IPS DF 6.9 (cell line): ENCODE results near the gene ABR.

ENCODE experiments used
- DNase-seq: peaks from one replicate; pipeline ENCODE4 v3.0.0-alpha.2; 2013; ENCODE audit warnings: low read depth, low spot score
- H3K27ac ChIP-seq: one replicate; pipeline ENCODE4 v1.5.1; 2013; ENCODE audit warnings: low read length, control low read depth
- H3K27me3 ChIP-seq: 2 replicates; pipeline ENCODE4 v1.6.1; 2013; ENCODE audit warnings: mild to moderate bottlenecking, low read length; ENCODE audit not compliant: control insufficient read depth, insufficient read depth
- H3K36me3 ChIP-seq: 2 replicates; pipeline ENCODE4 v1.6.1; 2013; ENCODE audit warnings: low read length; ENCODE audit not compliant: control insufficient read depth, insufficient read depth
- H3K4me1 ChIP-seq: 2 replicates; pipeline ENCODE4 v1.6.1; 2013; ENCODE audit warnings: low read length; ENCODE audit not compliant: control insufficient read depth, insufficient read depth
- H3K4me3 ChIP-seq: 2 replicates; pipeline ENCODE4 v1.5.1; 2013; ENCODE audit warnings: mild to moderate bottlenecking, low read length
- H3K9me3 ChIP-seq: 2 replicates; pipeline ENCODE4 v1.6.1; 2013; ENCODE audit warnings: low read length, inconsistent platforms; ENCODE audit not compliant: control insufficient read depth, insufficient read depth
- WGBS: extraction: QIAGEN DNeasy Blood & Tissue Kit; methylation state at CpG from one replicate; pipeline ENCODE4 v1.1.7; 2013; ENCODE audit warnings: mixed read lengths, missing lambda C conversion rate; ENCODE audit not compliant: insufficient read length, insufficient coverage; 5-methylcytosine and 5-hydroxymethylcytosine counted together

ABR gene

GRCh38 chr17:1005361-1005946, 174.3 kb downstream of the ABR start:
- Histone ChIP-seq H3K4me3 (no peak overlapping the region), H3K27ac (no peak overlapping the region), H3K9me3 (no peaks in the 10 kb centered on the region), H3K36me3 (peaks cover 9% of the 10 kb centered on the region), H3K27me3 (no peaks in the 10 kb centered on the region), H3K4me1 (no peaks in the 10 kb centered on the region; the same call in 1 of the 2 replicates)
- WGBS: no CpG with 5 or more reads among the region's 23 CpGs
- no peak for DNase-seq

GRCh38 chr17:1004769-1005295, 174.9 kb downstream of the ABR start:
- no peak overlapping the region for H3K27ac ChIP-seq
- H3K36me3 ChIP-seq: peaks cover 9% of the 10 kb centered on the region
- no peaks in the 10 kb centered on the region; the same call in 1 of the 2 replicates for H3K4me1 ChIP-seq
- no peak overlapping the region for H3K4me3 ChIP-seq
- H3K27me3 ChIP-seq: no peaks in the 10 kb centered on the region
- DNase-seq: no peak
- no CpG with 5 or more reads among the region's 13 CpGs for WGBS
- no peaks in the 10 kb centered on the region for H3K9me3 ChIP-seq

- no CpG with 5 or more reads among the region's 30 CpGs for WGBS
Observed at GRCh38 chr17:1003972-1004768, 175.6 kb downstream of the ABR start.

GRCh38 chr17:1003633-1003971, 176.2 kb downstream of the ABR start:
- H3K9me3 ChIP-seq: no peaks in the 10 kb centered on the region
- DNase-seq: no peak
- H3K4me1 ChIP-seq: no peaks in the 10 kb centered on the region
- no peak overlapping the region for H3K4me3 ChIP-seq
- H3K36me3 ChIP-seq: peaks cover 12% of the 10 kb centered on the region
- no CpG with 5 or more reads among the region's 5 CpGs for WGBS
- H3K27me3 ChIP-seq: no peaks in the 10 kb centered on the region
- no peak overlapping the region for H3K27ac ChIP-seq

More at GRCh38 chr17:1003972-1004768, 175.6 kb downstream of the ABR start:
- no peaks in the 10 kb centered on the region for H3K9me3 ChIP-seq
- peaks cover 12% of the 10 kb centered on the region for H3K36me3 ChIP-seq
- no peak for DNase-seq
- no peak overlapping the region for H3K27ac ChIP-seq
- H3K4me3 ChIP-seq: no peak overlapping the region
- H3K27me3 ChIP-seq: no peaks in the 10 kb centered on the region
- H3K4me1 ChIP-seq: no peaks in the 10 kb centered on the region

- no peaks in the 10 kb centered on the region for H3K9me3 ChIP-seq
- H3K27ac ChIP-seq: no peak overlapping the region
- WGBS: no CpG with 5 or more reads among the region's 19 CpGs
- DNase-seq: no peak
- H3K27me3 ChIP-seq: no peaks in the 10 kb centered on the region
- H3K4me3 ChIP-seq: no peak overlapping the region
- peaks cover 12% of the 10 kb centered on the region for H3K36me3 ChIP-seq
- no peaks in the 10 kb centered on the region for H3K4me1 ChIP-seq
Observed at GRCh38 chr17:1002771-1003555, 176.8 kb downstream of the ABR start.

GRCh38 chr17:1002412-1002753, 177.4 kb downstream of the ABR start:
- H3K27ac ChIP-seq: no peak overlapping the region
- no peak overlapping the region for H3K4me3 ChIP-seq
- H3K4me1 ChIP-seq: no peaks in the 10 kb centered on the region
- no peaks in the 10 kb centered on the region for H3K27me3 ChIP-seq
- no peak for DNase-seq
- no peaks in the 10 kb centered on the region for H3K9me3 ChIP-seq
- WGBS: no CpG with 5 or more reads among the region's 4 CpGs
- peaks cover 12% of the 10 kb centered on the region for H3K36me3 ChIP-seq

- H3K27me3 ChIP-seq: no peaks in the 10 kb centered on the region
- no peak for DNase-seq
- no peak overlapping the region for H3K27ac ChIP-seq
- WGBS: no CpG with 5 or more reads among the region's 18 CpGs
- peaks cover 12% of the 10 kb centered on the region for H3K36me3 ChIP-seq
- no peaks in the 10 kb centered on the region for H3K9me3 ChIP-seq
- H3K4me1 ChIP-seq: no peaks in the 10 kb centered on the region
- no peak overlapping the region for H3K4me3 ChIP-seq
Observed at GRCh38 chr17:1001640-1002411, 178.0 kb downstream of the ABR start.

GRCh38 chr17:1000597-1001461, 179.0 kb downstream of the ABR start:
- H3K4me3 ChIP-seq: no peak overlapping the region
- H3K27ac ChIP-seq: no peak overlapping the region
- WGBS: no CpG with 5 or more reads among the region's 15 CpGs
- no peaks in the 10 kb centered on the region for H3K27me3 ChIP-seq
- H3K9me3 ChIP-seq: no peaks in the 10 kb centered on the region
- H3K36me3 ChIP-seq: peaks cover 12% of the 10 kb centered on the region
- no peaks in the 10 kb centered on the region for H3K4me1 ChIP-seq
- no peak for DNase-seq

GRCh38 chr17:998111-998510, 181.7 kb downstream of the ABR start:
- no peak overlapping the region for H3K27ac ChIP-seq

More at GRCh38 chr17:998111-998510, 181.7 kb downstream of the ABR start:
- H3K4me3 ChIP-seq: no peak overlapping the region; the same call in 1 of the 2 replicates
- peaks cover 12% of the 10 kb centered on the region for H3K36me3 ChIP-seq
- H3K27me3 ChIP-seq: no peaks in the 10 kb centered on the region
- H3K9me3 ChIP-seq: no peaks in the 10 kb centered on the region
- no peak for DNase-seq
- no peaks in the 10 kb centered on the region for H3K4me1 ChIP-seq
- WGBS: no CpG with 5 or more reads among the region's 2 CpGs
